ENCODE measurements around the gene DGUOK.

The DGUOK gene

DNA sequence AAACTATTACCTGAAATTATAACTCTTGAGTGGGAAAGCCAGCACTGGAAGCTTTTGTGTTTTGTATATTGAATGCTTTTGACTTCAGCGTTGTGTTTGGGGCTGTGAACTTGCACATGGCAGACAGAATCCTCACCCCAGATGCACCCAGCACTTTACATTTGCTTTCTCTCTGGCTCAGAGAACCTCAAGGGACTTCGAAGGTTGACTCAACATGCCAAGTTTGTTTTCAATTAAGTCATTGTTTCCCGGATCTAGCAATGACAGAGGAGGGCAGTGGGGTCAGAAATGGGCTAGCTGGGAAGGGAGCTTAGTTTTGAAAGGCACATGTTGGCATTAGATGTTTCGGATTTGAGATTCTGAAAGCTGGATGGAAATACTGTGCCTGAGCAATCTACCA is 80.4 kb downstream of the DGUOK start:
- Histone ChIP-seq H3K9me3 (ENCODE audit: insufficient read depth, low read length) (no peaks in the 10 kb centered on the region), H3K27ac (ENCODE audit: low read length) (no peak overlapping the region), H4K20me1 (ENCODE audit: insufficient read depth, low read length) (peaks cover 94% of the 10 kb centered on the region), H3K4me3 (ENCODE audit: low read length) (no peak overlapping the region), H3K79me2 (ENCODE audit: low read length) (peaks cover 100% of the 10 kb centered on the region), H3K9ac (ENCODE audit: low read length) (no peak overlapping the region), H3K27me3 (ENCODE audit: low read depth, low read length) (no peaks in the 10 kb centered on the region), H3K4me2 (ENCODE audit: low read length) (no peak overlapping the region), H3K36me3 (replicated peaks; ENCODE audit: low read depth, low read length) (peaks cover 52% of the 10 kb centered on the region), H3K4me1 (ENCODE audit: low read length) (peaks cover 12% of the 10 kb centered on the region), H2AFZ (ENCODE audit: low read depth, low read length) (no peak overlapping the region)
- TF ChIP-seq EZH2phosphoT487 (IDR thresholded peaks at IDR 0.05; ENCODE audit: low read depth) = no peak
- TF ChIP-seq, protein P1, sequence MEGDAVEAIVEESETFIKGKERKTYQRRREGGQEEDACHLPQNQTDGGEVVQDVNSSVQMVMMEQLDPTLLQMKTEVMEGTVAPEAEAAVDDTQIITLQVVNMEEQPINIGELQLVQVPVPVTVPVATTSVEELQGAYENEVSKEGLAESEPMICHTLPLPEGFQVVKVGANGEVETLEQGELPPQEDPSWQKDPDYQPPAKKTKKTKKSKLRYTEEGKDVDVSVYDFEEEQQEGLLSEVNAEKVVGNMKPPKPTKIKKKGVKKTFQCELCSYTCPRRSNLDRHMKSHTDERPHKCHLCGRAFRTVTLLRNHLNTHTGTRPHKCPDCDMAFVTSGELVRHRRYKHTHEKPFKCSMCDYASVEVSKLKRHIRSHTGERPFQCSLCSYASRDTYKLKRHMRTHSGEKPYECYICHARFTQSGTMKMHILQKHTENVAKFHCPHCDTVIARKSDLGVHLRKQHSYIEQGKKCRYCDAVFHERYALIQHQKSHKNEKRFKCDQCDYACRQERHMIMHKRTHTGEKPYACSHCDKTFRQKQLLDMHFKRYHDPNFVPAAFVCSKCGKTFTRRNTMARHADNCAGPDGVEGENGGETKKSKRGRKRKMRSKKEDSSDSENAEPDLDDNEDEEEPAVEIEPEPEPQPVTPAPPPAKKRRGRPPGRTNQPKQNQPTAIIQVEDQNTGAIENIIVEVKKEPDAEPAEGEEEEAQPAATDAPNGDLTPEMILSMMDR (IDR thresholded peaks at IDR 0.05; ENCODE audit: low read depth, low read length) = no peak

- no peak overlapping the region for H2AFZ ChIP-seq (ENCODE audit: low read depth, low read length)
- H3K27me3 ChIP-seq (ENCODE audit: low read depth, low read length) = no peaks in the 10 kb centered on the region
- peaks cover 100% of the 10 kb centered on the region for H3K79me2 ChIP-seq (ENCODE audit: low read length)
- H3K27ac ChIP-seq (ENCODE audit: low read length) = no peak overlapping the region
- no peak overlapping the region for H3K4me2 ChIP-seq (ENCODE audit: low read length)
- peaks cover 98% of the 10 kb centered on the region for H4K20me1 ChIP-seq (ENCODE audit: insufficient read depth, low read length)
- no peak overlapping the region for H3K4me3 ChIP-seq (ENCODE audit: low read length)
- H3K36me3 ChIP-seq (replicated peaks; ENCODE audit: low read depth, low read length) = peaks cover 51% of the 10 kb centered on the region
- H3K4me1 ChIP-seq (ENCODE audit: low read length) = peaks cover 12% of the 10 kb centered on the region
- TF ChIP-seq EZH2phosphoT487 (IDR thresholded peaks at IDR 0.05; ENCODE audit: low read depth) = no peak
- TF ChIP-seq, protein P1 (IDR thresholded peaks at IDR 0.05; ENCODE audit: low read depth, low read length) = no peak
- no peaks in the 10 kb centered on the region for H3K9me3 ChIP-seq (ENCODE audit: insufficient read depth, low read length)
- H3K9ac ChIP-seq (ENCODE audit: low read length) = no peak overlapping the region
Measured at GRCh38 chr2:74007711-74008110, 81.0 kb downstream of the DGUOK start.

Data from OCI-LY3 (cell line).